NB4 (cell line): Measurements from ENCODE around the gene GALNS.

Source experiments
- DNase-seq: peaks from one replicate; pipeline ENCODE4 v3.0.0; 2010; ENCODE audit warnings: low read depth
- H3K4me3 ChIP-seq: one replicate; pipeline ENCODE4 v1.5.1; 2011; ENCODE audit warnings: mild to moderate bottlenecking, low read depth, low read length, moderate library complexity
- CTCF ChIP-seq: IDR thresholded peaks from one replicate; pipeline ENCODE4 v1.5.1; 2012; ENCODE audit warnings: low read depth, low read length
- MYC ChIP-seq: IDR thresholded peaks from 2 replicates; pipeline ENCODE4 v1.6.1; 2011; ENCODE audit warnings: low read depth, low read length
- POLR2A ChIP-seq: IDR thresholded peaks from 2 replicates; pipeline ENCODE4 v1.6.1; 2011; ENCODE audit warnings: mild to moderate bottlenecking; ENCODE audit not compliant: insufficient read length; ENCODE audit errors: extremely low read depth
- TF ChIP-seq, protein P1 (sequence below): IDR thresholded peaks from 2 replicates; pipeline ENCODE4 v1.6.1; 2011; ENCODE audit warnings: low read depth, low read length

Gene GALNS

DNA sequence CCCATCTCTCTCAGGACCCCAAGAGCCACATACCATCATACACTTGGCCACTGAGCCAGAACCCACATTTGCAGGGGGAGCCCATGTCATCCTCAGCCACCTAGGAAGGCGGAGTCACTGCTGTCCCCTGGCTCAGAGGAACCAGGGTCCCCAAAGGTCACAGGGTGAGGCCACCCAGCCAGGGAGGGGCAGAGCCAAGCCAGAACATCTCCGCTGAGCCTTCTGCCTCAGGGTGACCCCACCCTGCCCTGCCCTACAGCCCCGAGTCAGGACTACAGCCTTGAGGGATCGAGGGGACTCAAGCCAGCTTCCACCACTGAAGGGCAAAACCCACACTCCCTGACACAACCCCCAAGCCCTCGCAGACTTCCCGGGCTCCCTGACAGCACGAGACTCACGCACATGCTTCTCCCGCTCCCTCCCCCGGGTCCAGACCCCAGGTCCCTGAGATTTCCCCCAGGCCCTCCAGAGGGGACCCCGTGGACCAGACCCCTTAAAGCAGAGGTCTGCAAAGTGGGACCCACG lies 89.1 kb downstream of the GALNS start:
- no peak for DNase-seq
- H3K4me3 ChIP-seq = no peak overlapping the region
- TF ChIP-seq CTCF (no peak), POLR2A (no peak), MYC (no peak)
- TF ChIP-seq, protein P1, sequence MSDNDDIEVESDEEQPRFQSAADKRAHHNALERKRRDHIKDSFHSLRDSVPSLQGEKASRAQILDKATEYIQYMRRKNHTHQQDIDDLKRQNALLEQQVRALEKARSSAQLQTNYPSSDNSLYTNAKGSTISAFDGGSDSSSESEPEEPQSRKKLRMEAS = no peak

DNA sequence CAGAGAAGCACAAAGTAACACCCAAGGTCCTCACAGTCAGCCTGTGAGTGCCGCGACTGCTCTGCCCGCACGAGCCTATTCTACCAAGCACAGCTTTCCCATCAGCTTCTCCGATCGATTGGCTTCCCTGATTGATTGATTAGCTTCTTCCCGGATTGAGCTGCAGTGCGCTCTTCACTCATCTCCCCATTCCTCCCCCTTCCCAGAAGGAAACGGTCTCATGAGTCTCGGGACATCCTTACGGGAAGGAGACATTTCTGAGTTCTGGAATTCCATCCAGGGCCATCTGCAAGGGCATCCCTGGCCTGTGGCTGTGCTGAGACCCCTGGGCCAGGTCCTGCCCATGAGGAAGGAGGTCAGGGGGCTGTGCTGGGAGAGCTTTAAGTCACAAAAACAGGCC lies 89.8 kb downstream of the GALNS start:
- no peak for TF ChIP-seq POLR2A
- TF ChIP-seq, protein P1 = no peak
- no peak for TF ChIP-seq MYC
- TF ChIP-seq CTCF = no peak

GRCh38 chr16:88764913-88765349 lies 91.8 kb downstream of the GALNS start:
- TF ChIP-seq, protein P1 = no peak
- TF ChIP-seq MYC = no peak
- no peak for TF ChIP-seq POLR2A
- no peak for TF ChIP-seq CTCF
- H3K4me3 ChIP-seq = no peak overlapping the region
- DNase-seq = no peak

More for the DNA sequence above, 89.8 kb downstream of the GALNS start:
- no peak overlapping the region for H3K4me3 ChIP-seq
- DNase-seq = no peak

GRCh38 chr16:88764080-88764479 lies 92.7 kb downstream of the GALNS start:
- TF ChIP-seq POLR2A (no peak), CTCF (no peak), MYC (no peak)
- TF ChIP-seq, protein P1 = no peak
- no peak overlapping the region for H3K4me3 ChIP-seq
- DNase-seq = no peak
